SJCRH30 (cell line): ENCODE data around the gene GLIPR1L1. TPM values are rescaled to one million over a fixed set of nuclear protein-coding genes. Genes with fewer than 3 reads are reported as not detected.

Source experiments
- DNase-seq, 2 experiments: peaks; one replicate each; pipeline ENCODE4 v3.0.0-alpha.2; 2015 to 2020
- H3K27ac ChIP-seq: fragments of 250-450 bp; sonication (Bioruptor Pico); 2 replicates; pipeline ENCODE4 v1.5.1; 2020; ENCODE audit warnings: mild to moderate bottlenecking, moderate library complexity
- H3K27me3 ChIP-seq: fragments of 250-450 bp; sonication (Bioruptor Pico); 2 replicates; pipeline ENCODE4 v1.5.1; 2020; ENCODE audit warnings: mild to moderate bottlenecking, moderate library complexity
- H3K36me3 ChIP-seq: fragments of 250-450 bp; sonication (Bioruptor Pico); 2 replicates; pipeline ENCODE4 v1.5.1; 2020; ENCODE audit warnings: mild to moderate bottlenecking, moderate library complexity
- H3K4me1 ChIP-seq: fragments of 250-450 bp; sonication (Bioruptor Pico); 2 replicates; pipeline ENCODE4 v1.5.1; 2020; ENCODE audit warnings: mild to moderate bottlenecking, moderate library complexity
- H3K4me3 ChIP-seq: fragments of 250-450 bp; sonication (Bioruptor Pico); 2 replicates; pipeline ENCODE4 v1.5.1; 2020; ENCODE audit warnings: mild to moderate bottlenecking, moderate library complexity
- H3K9me3 ChIP-seq: fragments of 250-450 bp; sonication (Bioruptor Pico); replicated peaks from 2 replicates; pipeline ENCODE4 v1.5.1; 2020; ENCODE audit warnings: mild to moderate bottlenecking, moderate library complexity
- total RNA-seq: library from RNA; depleted of rRNA; stranded (reverse); fragments of >200 nt; shearing (Covaris generic); gene quantifications from 2 replicates; pipeline ENCODE4 v1.2.3, GENCODE V29; 2014; rRNA removed

GLIPR1L1 gene
- not detected in 2 replicates for total RNA-seq

- no peaks in the 10 kb centered on the region for H3K36me3 ChIP-seq
Observed at GRCh38 chr12:75334384-75335030, at the start of gene GLIPR1L1. TSS of gene GLIPR1L1 (plus strand) at chr12:75334670. CDS start at chr12:75334729, 59 bp downstream.

GRCh38 chr12:75288860-75289259, 45.6 kb upstream of the GLIPR1L1 start:
- Histone ChIP-seq H3K36me3 (no peaks in the 10 kb centered on the region), H3K4me1 (no peaks in the 10 kb centered on the region), H3K27ac (no peak overlapping the region), H3K4me3 (no peak overlapping the region), H3K9me3 (no peaks in the 10 kb centered on the region), H3K27me3 (no peaks in the 10 kb centered on the region)
- no peak for DNase-seq

More at GRCh38 chr12:75334384-75335030, at the start of gene GLIPR1L1:
- no peak within 1 kb of the TSS for H3K4me3 ChIP-seq
- no peaks in the 10 kb centered on the region for H3K9me3 ChIP-seq
- no peaks in the 10 kb centered on the region; the same call in 1 of the 2 replicates for H3K4me1 ChIP-seq
- DNase-seq, result peak; percentile 36 to 66
- no peaks in the 10 kb centered on the region for H3K27me3 ChIP-seq
- no peak within 1 kb of the TSS for H3K27ac ChIP-seq

- Histone ChIP-seq H3K27ac (no peak overlapping the region), H3K36me3 (no peaks in the 10 kb centered on the region), H3K4me3 (no peak overlapping the region), H3K4me1 (no peaks in the 10 kb centered on the region), H3K9me3 (no peaks in the 10 kb centered on the region), H3K27me3 (no peaks in the 10 kb centered on the region)
- peak in 1 of 2 experiments; percentile 25 for DNase-seq
Observed at GRCh38 chr12:75289753-75290152, 44.7 kb upstream of the GLIPR1L1 start.

GRCh38 chr12:75291014-75291413, 43.5 kb upstream of the GLIPR1L1 start:
- Histone ChIP-seq H3K27me3 (no peaks in the 10 kb centered on the region), H3K9me3 (no peaks in the 10 kb centered on the region), H3K4me1 (no peaks in the 10 kb centered on the region), H3K4me3 (no peak overlapping the region), H3K27ac (no peak overlapping the region), H3K36me3 (no peaks in the 10 kb centered on the region)
- no peak for DNase-seq

GRCh38 chr12:75294336-75294735, 40.1 kb upstream of the GLIPR1L1 start:
- no peak for DNase-seq
- Histone ChIP-seq H3K4me3 (no peak overlapping the region), H3K4me1 (no peaks in the 10 kb centered on the region)

GRCh38 chr12:75294797-75295196, 39.7 kb upstream of the GLIPR1L1 start:
- Histone ChIP-seq H3K9me3 (no peaks in the 10 kb centered on the region), H3K27me3 (no peaks in the 10 kb centered on the region), H3K4me1 (no peaks in the 10 kb centered on the region), H3K36me3 (no peaks in the 10 kb centered on the region), H3K27ac (no peak overlapping the region), H3K4me3 (no peak overlapping the region)
- DNase-seq, result no peak

More at GRCh38 chr12:75294336-75294735, 40.1 kb upstream of the GLIPR1L1 start:
- Histone ChIP-seq H3K27me3 (no peaks in the 10 kb centered on the region), H3K27ac (no peak overlapping the region), H3K9me3 (no peaks in the 10 kb centered on the region), H3K36me3 (no peaks in the 10 kb centered on the region)

- Histone ChIP-seq H3K36me3 (no peaks in the 10 kb centered on the region), H3K27ac (no peak overlapping the region)
Observed at GRCh38 chr12:75302225-75302624, 32.2 kb upstream of the GLIPR1L1 start.

GRCh38 chr12:75302781-75303180, 31.7 kb upstream of the GLIPR1L1 start:
- Histone ChIP-seq H3K27ac (no peak overlapping the region), H3K27me3 (no peaks in the 10 kb centered on the region), H3K36me3 (no peaks in the 10 kb centered on the region), H3K4me3 (no peak overlapping the region), H3K4me1 (no peaks in the 10 kb centered on the region), H3K9me3 (no peaks in the 10 kb centered on the region; the same call in 1 of the 2 replicates)
- no peak for DNase-seq

More at GRCh38 chr12:75302225-75302624, 32.2 kb upstream of the GLIPR1L1 start:
- no peaks in the 10 kb centered on the region for H3K4me1 ChIP-seq
- DNase-seq, result no peak
- H3K9me3 ChIP-seq, result no peaks in the 10 kb centered on the region
- no peaks in the 10 kb centered on the region for H3K27me3 ChIP-seq
- no peak overlapping the region for H3K4me3 ChIP-seq

GRCh38 chr12:75305412-75306332, 28.8 kb upstream of the GLIPR1L1 start:
- no peak for DNase-seq
- Histone ChIP-seq H3K36me3 (no peaks in the 10 kb centered on the region), H3K27me3 (no peaks in the 10 kb centered on the region)

GRCh38 chr12:75308279-75308678, 26.2 kb upstream of the GLIPR1L1 start:
- H3K4me1 ChIP-seq, result no peaks in the 10 kb centered on the region
- H3K9me3 ChIP-seq, result no peaks in the 10 kb centered on the region; the same call in 1 of the 2 replicates
- no peak overlapping the region for H3K4me3 ChIP-seq
- no peak overlapping the region for H3K27ac ChIP-seq
- H3K27me3 ChIP-seq, result no peaks in the 10 kb centered on the region
- no peaks in the 10 kb centered on the region for H3K36me3 ChIP-seq
- no peak for DNase-seq

More at GRCh38 chr12:75305412-75306332, 28.8 kb upstream of the GLIPR1L1 start:
- Histone ChIP-seq H3K9me3 (no peaks in the 10 kb centered on the region; the same call in 1 of the 2 replicates), H3K4me3 (no peak overlapping the region), H3K4me1 (no peaks in the 10 kb centered on the region), H3K27ac (no peak overlapping the region)

GRCh38 chr12:75311369-75311768, 23.1 kb upstream of the GLIPR1L1 start:
- DNase-seq, result no peak
- H3K27ac ChIP-seq, result no peak overlapping the region
- no peaks in the 10 kb centered on the region for H3K4me1 ChIP-seq
- H3K27me3 ChIP-seq, result no peaks in the 10 kb centered on the region
- H3K4me3 ChIP-seq, result no peak overlapping the region
- H3K9me3 ChIP-seq, result no peaks in the 10 kb centered on the region; the same call in 1 of the 2 replicates
- H3K36me3 ChIP-seq, result no peaks in the 10 kb centered on the region

GRCh38 chr12:75315518-75315917, 19.0 kb upstream of the GLIPR1L1 start:
- H3K4me3 ChIP-seq, result no peak overlapping the region
- no peaks in the 10 kb centered on the region for H3K27me3 ChIP-seq
- no peaks in the 10 kb centered on the region for H3K9me3 ChIP-seq
- DNase-seq, result no peak
- no peaks in the 10 kb centered on the region for H3K36me3 ChIP-seq
- H3K27ac ChIP-seq, result no peak overlapping the region
- H3K4me1 ChIP-seq, result no peaks in the 10 kb centered on the region

- no peak overlapping the region for H3K27ac ChIP-seq
- no peaks in the 10 kb centered on the region for H3K36me3 ChIP-seq
- H3K9me3 ChIP-seq, result no peaks in the 10 kb centered on the region
- H3K4me3 ChIP-seq, result no peak overlapping the region
- H3K4me1 ChIP-seq, result no peaks in the 10 kb centered on the region
- H3K27me3 ChIP-seq, result no peaks in the 10 kb centered on the region
- no peak for DNase-seq
Observed at GRCh38 chr12:75317784-75318183, 16.7 kb upstream of the GLIPR1L1 start.

GRCh38 chr12:75322464-75322863, 12.0 kb upstream of the GLIPR1L1 start:
- DNase-seq, result no peak
- no peak overlapping the region for H3K4me3 ChIP-seq
- no peaks in the 10 kb centered on the region for H3K27me3 ChIP-seq
- no peak overlapping the region for H3K27ac ChIP-seq
- no peaks in the 10 kb centered on the region for H3K9me3 ChIP-seq
- no peaks in the 10 kb centered on the region for H3K36me3 ChIP-seq
- no peaks in the 10 kb centered on the region for H3K4me1 ChIP-seq

- H3K4me1 ChIP-seq, result no peaks in the 10 kb centered on the region
- H3K27me3 ChIP-seq, result no peaks in the 10 kb centered on the region
- no peak for DNase-seq
- no peaks in the 10 kb centered on the region for H3K9me3 ChIP-seq
- no peaks in the 10 kb centered on the region for H3K36me3 ChIP-seq
- no peak overlapping the region for H3K4me3 ChIP-seq
- H3K27ac ChIP-seq, result no peak overlapping the region
Observed at GRCh38 chr12:75323663-75324062, 10.8 kb upstream of the GLIPR1L1 start.
